Measurements from ENCODE around the gene SPOCD1.

SPOCD1 gene

GRCh38 chr1:31778763-31779488 lies 36.9 kb downstream of the SPOCD1 start:
- peaks cover 8% of the 10 kb centered on the region for H3K27me3 Mint-ChIP-seq
- no peaks in the 10 kb centered on the region for H3K9me3 Mint-ChIP-seq
- no peak overlapping the region for H3K27ac Mint-ChIP-seq
- no peaks in the 10 kb centered on the region for H3K4me1 Mint-ChIP-seq
- no peaks in the 10 kb centered on the region for H3K36me3 Mint-ChIP-seq
- H3K4me3 Mint-ChIP-seq: no peak overlapping the region

DNA sequence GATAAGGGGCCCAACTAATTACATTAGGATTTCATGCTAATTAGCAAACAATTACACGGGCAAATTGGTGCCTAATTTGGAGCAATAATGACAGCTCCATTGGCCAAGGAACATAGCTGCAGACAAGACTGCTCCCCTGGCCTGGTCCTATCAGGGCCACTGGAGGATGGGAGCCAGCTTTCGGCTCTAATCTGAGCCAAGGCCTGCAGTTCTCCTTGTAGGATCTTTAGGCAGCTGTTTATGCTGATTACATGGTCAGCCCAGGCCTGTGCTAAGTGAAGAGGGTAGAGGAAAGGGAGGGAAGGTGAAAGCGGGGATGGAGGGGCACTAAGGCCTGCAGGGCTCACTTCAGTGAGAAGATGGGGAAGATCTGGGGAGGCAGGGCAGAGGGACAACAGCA lies 39.3 kb downstream of the SPOCD1 start:
- Mint-ChIP-seq H3K4me3 (no peak overlapping the region), H3K9me3 (no peaks in the 10 kb centered on the region), H3K27me3 (peaks cover 11% of the 10 kb centered on the region), H3K4me1 (peaks cover 17% of the 10 kb centered on the region), H3K27ac (no peak overlapping the region), H3K36me3 (no peaks in the 10 kb centered on the region)

DNA sequence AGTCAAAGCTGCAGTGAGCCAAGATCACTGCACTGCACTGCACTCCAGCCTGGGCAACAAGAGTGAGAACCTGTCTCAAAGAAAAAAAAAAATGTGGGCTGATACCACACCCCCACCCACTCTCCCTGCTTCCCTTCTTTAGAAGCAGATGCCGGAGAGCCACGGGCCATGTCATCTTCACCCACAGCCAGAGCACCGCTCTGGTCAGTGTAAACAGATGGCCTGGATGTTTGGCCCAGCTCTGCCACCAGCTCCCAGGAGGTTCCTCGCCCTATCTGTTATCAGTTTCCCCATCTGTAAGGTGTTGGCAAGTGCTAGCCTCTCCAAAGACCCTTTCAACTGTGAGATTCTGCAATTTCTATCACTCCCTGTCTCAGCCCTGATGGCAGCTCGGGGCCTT lies 39.8 kb downstream of the SPOCD1 start:
- Mint-ChIP-seq H3K27ac (no peak overlapping the region), H3K4me1 (peaks cover 21% of the 10 kb centered on the region), H3K36me3 (no peaks in the 10 kb centered on the region), H3K9me3 (no peaks in the 10 kb centered on the region), H3K27me3 (peaks cover 11% of the 10 kb centered on the region), H3K4me3 (no peak overlapping the region)

DNA sequence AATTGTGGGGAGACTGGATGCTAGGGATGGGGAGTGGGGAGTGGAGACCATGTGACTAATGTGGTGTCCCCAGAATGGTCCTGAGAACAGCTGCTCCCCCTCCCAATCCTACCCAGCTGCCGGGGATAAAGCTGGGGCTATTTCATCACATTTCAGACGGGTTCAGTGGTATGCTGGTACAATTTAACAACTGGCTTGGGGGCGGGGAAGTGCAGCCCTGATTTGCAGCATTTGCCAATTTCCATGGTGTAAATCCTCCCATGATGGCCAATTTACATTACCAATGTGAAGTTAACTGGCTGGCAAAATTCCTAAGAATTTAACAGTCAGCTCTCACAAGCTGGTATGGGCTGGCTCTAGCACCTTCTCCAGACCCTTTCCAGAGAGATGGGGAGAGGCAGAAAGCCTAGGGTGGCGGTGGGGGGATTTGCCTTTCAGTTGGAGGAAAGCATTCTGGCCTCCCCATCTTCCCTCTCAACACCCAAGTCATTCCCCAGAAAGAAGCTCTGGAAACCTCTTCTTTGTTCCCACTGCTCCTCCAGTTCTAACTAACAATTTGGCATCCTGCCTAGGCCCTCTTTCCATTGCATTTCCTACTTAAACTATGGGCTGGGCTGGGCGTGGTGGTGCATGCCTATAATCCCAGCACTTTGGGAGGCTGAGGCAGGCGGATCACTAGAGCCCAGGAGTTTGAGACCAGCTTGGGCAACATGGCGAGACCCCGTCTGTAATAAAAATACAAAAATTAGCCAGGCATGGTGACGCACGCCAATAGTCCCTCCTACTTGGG lies 40.4 kb downstream of the SPOCD1 start:
- Mint-ChIP-seq H3K9me3 (no peaks in the 10 kb centered on the region), H3K4me3 (no peak overlapping the region), H3K4me1 (peaks cover 28% of the 10 kb centered on the region), H3K27ac (no peak overlapping the region), H3K27me3 (peaks cover 11% of the 10 kb centered on the region), H3K36me3 (no peaks in the 10 kb centered on the region)

DNA sequence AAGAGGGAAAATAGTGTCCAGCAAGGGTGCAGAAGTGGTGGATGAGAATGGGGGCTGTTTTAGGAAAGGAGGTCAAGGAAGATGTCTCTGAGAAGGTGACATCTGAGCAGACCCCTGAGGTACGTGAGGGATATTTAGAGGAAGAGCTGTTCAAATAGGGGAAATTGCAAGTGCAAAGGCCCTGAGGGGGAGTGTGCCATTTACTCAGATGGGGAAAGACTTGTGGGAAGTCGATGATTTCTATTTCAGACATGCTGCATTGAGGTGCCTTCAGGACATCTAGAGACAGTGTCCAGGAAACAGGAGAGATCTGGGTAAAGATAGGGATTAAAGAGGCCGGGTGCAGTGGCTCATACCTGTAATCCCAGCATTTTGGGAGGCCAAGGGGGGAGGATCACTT lies 41.3 kb downstream of the SPOCD1 start:
- no peak overlapping the region for H3K27ac Mint-ChIP-seq
- H3K36me3 Mint-ChIP-seq: no peaks in the 10 kb centered on the region
- peaks cover 33% of the 10 kb centered on the region for H3K4me1 Mint-ChIP-seq
- no peak overlapping the region for H3K4me3 Mint-ChIP-seq
- peaks cover 11% of the 10 kb centered on the region for H3K27me3 Mint-ChIP-seq
- H3K9me3 Mint-ChIP-seq: no peaks in the 10 kb centered on the region

DNA sequence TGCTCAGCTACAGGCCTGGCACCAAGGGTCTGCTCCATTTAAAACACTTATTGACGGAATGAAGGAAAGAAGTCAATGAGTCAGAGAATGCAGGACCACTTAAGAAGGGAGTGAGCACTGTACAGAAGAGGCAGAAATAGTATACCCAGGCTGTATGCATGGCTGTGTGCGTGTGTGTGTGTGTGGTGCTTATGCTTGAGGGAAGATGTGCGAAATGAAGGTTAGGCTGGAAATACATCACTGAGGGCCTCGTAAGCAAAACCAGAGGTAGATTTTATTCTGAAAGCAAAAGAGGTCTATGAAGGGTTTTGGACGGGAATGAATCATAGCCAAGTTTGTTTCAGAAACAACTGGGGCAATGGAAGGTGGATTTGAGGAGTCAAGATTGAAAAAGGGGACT lies 42.0 kb downstream of the SPOCD1 start:
- peaks cover 11% of the 10 kb centered on the region for H3K27me3 Mint-ChIP-seq
- H3K36me3 Mint-ChIP-seq: no peaks in the 10 kb centered on the region
- no peak overlapping the region for H3K27ac Mint-ChIP-seq
- H3K4me3 Mint-ChIP-seq: no peak overlapping the region
- H3K4me1 Mint-ChIP-seq: peaks cover 40% of the 10 kb centered on the region
- H3K9me3 Mint-ChIP-seq: no peaks in the 10 kb centered on the region

DNA sequence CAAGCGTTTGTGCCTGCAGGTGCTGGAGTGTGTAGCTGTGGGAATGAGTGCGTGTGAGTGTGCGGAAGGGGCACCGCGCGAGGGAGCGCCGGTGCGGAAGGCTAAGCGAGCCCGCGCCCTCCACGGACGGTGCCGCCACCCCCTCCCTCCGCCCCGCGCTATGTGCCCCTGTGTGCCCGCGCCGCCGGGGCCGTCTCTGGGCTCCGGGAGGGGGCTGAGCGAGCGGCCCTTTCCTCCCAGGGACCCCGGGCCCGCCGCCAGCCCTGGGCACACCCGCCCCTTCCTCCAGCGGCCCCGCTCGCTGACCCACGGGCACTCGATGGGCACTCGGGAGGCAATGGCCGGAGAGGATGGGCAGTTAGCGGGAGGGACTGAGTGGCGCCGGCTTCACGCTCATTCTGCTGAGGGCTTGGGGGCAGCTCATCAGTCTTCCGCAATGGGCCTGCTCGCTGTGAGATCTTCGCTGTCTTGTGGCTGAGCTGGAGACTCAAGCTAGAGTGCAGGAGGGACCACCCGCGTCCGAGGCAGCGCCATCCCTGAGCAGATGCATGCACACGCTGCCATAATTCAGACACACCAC lies 43.1 kb downstream of the SPOCD1 start:
- H3K4me3 Mint-ChIP-seq: peak overlapping the region; percentile 84
- no peaks in the 10 kb centered on the region for H3K9me3 Mint-ChIP-seq
- peaks cover 10% of the 10 kb centered on the region for H3K27me3 Mint-ChIP-seq
- H3K4me1 Mint-ChIP-seq: peaks cover 41% of the 10 kb centered on the region
- no peaks in the 10 kb centered on the region for H3K36me3 Mint-ChIP-seq
- peak overlapping the region; percentile 79 for H3K27ac Mint-ChIP-seq

- peak overlapping the region; percentile 84 for H3K4me3 Mint-ChIP-seq
- H3K4me1 Mint-ChIP-seq: peaks cover 41% of the 10 kb centered on the region
- no peaks in the 10 kb centered on the region for H3K36me3 Mint-ChIP-seq
- H3K27me3 Mint-ChIP-seq: peaks cover 10% of the 10 kb centered on the region
- peak overlapping the region; percentile 79 for H3K27ac Mint-ChIP-seq
- no peaks in the 10 kb centered on the region for H3K9me3 Mint-ChIP-seq
Measured at GRCh38 chr1:31771891-31772668, 43.7 kb downstream of the SPOCD1 start.

DNA sequence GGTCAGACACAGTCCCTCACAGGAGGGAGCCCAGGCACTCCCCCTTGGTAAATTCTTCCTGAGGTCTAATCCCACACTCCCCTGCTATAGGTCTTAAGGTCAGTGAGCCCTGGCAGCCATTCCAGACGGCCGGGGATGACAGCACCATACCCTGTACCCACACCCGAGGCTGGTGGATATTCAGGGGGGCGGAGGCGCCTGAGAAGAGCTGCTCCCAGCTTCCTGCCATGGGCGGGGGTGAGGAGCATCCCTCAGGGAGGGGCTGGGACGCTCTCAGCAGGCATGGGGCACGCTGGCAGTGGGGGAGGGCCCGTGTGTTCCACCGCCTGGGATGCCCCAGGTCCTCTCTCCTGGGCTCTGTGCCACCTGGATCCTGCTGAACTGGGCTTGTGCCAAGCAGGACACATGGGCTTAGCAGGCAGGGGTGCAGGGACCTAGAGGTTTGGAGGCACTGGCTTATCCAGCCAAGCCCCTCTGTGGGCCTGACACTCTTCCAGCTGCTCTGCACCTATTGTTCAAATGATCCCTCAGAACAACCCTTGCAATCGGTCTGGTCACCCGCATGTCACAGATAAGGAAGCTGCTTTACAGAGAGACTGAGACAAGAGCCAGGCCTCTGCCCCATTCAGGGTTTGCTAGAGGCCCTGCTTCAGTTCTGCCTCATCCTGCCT lies 46.0 kb downstream of the SPOCD1 start:
- H3K9me3 Mint-ChIP-seq: no peaks in the 10 kb centered on the region
- H3K36me3 Mint-ChIP-seq: no peaks in the 10 kb centered on the region
- no peak overlapping the region for H3K4me3 Mint-ChIP-seq
- peaks cover 10% of the 10 kb centered on the region for H3K27me3 Mint-ChIP-seq
- H3K27ac Mint-ChIP-seq: peak overlapping the region; percentile 32
- H3K4me1 Mint-ChIP-seq: peaks cover 41% of the 10 kb centered on the region

- H3K9me3 Mint-ChIP-seq: no peaks in the 10 kb centered on the region
- no peak overlapping the region for H3K4me3 Mint-ChIP-seq
- H3K4me1 Mint-ChIP-seq: peaks cover 45% of the 10 kb centered on the region
- no peak overlapping the region for H3K27ac Mint-ChIP-seq
- peaks cover 5% of the 10 kb centered on the region for H3K27me3 Mint-ChIP-seq
- H3K36me3 Mint-ChIP-seq: no peaks in the 10 kb centered on the region
Measured at GRCh38 chr1:31768939-31769704, 46.7 kb downstream of the SPOCD1 start.

GRCh38 chr1:31768407-31768907 lies 47.4 kb downstream of the SPOCD1 start:
- Mint-ChIP-seq H3K36me3 (no peaks in the 10 kb centered on the region), H3K27ac (no peak overlapping the region), H3K4me1 (peaks cover 45% of the 10 kb centered on the region), H3K9me3 (no peaks in the 10 kb centered on the region), H3K4me3 (no peak overlapping the region), H3K27me3 (no peaks in the 10 kb centered on the region)

DNA sequence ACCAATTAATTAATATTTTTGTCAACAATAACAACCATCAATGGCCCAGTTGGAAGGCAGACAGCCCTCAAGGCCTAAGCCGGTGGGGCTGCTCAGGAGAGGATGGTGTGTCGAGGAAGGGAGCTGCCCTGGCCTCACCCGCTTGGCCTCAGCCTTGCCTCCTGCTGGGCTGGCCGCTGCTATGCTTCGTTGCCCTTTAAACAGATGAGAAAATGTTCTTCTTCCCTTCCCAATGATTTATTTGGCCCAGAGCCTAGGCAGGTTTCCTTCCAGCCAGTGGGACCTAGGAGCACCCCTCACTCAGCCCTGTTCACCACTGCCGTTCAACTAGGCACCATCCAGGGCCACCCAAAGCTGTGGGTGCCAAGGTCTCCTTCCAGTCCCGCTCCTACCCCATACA lies 48.6 kb downstream of the SPOCD1 start:
- Mint-ChIP-seq H3K36me3 (no peaks in the 10 kb centered on the region), H3K27me3 (peaks cover 1% of the 10 kb centered on the region), H3K4me1 (peaks cover 41% of the 10 kb centered on the region), H3K4me3 (no peak overlapping the region), H3K27ac (no peak overlapping the region), H3K9me3 (no peaks in the 10 kb centered on the region)

DNA sequence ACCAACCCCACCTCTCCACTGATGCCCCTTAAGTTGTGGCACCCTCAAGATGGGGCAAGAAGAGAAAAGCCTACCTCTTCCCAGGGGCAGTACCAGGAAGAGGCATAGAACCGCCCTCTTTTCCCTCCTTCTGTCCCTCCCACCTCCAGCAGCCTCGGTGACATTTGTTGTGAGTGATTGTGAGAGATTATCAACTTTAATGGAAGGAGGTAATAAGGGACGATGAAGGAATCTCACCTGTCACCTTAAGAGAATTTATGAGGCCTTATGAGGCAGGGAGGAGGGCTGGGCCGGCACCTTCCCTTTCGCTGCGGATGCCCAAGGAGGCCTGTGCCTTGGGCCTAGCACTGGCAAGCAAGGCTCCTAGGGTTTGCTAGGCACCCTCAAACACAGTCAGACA lies 50.3 kb downstream of the SPOCD1 start:
- H3K9me3 Mint-ChIP-seq: no peaks in the 10 kb centered on the region
- H3K36me3 Mint-ChIP-seq: no peaks in the 10 kb centered on the region
- peaks cover 36% of the 10 kb centered on the region for H3K4me1 Mint-ChIP-seq
- no peak overlapping the region for H3K4me3 Mint-ChIP-seq
- no peak overlapping the region for H3K27ac Mint-ChIP-seq
- H3K27me3 Mint-ChIP-seq: peaks cover 1% of the 10 kb centered on the region

- H3K9me3 Mint-ChIP-seq: no peaks in the 10 kb centered on the region
- peaks cover 1% of the 10 kb centered on the region for H3K27me3 Mint-ChIP-seq
- H3K36me3 Mint-ChIP-seq: no peaks in the 10 kb centered on the region
- H3K27ac Mint-ChIP-seq: no peak overlapping the region
- no peak overlapping the region for H3K4me3 Mint-ChIP-seq
- H3K4me1 Mint-ChIP-seq: peaks cover 34% of the 10 kb centered on the region
Measured at GRCh38 chr1:31765041-31765467, 50.8 kb downstream of the SPOCD1 start.
